GM20000 (cell line): ENCODE measurements around the gene RBM4.
A peak's percentile ranks its signal among the peaks of the same experiment; 100 is the strongest.

Source experiments
- DNase-seq: peaks from one replicate; pipeline ENCODE4 v3.0.0; 2012; ENCODE audit warnings: low spot score
- CTCF ChIP-seq: IDR thresholded peaks from 2 replicates; pipeline ENCODE4 v1.5.1; 2012; ENCODE audit warnings: mild to moderate bottlenecking, control low read depth; ENCODE audit errors: extremely low read depth, missing control alignments

Gene RBM4

GRCh38 chr11:66609721-66610617 lies 28.5 kb upstream of the RBM4 start:
- TF ChIP-seq CTCF: no peak
- DNase-seq: no peak

GRCh38 chr11:66612458-66612857 lies 26.0 kb upstream of the RBM4 start:
- no peak for DNase-seq
- no peak for TF ChIP-seq CTCF

GRCh38 chr11:66614073-66614472 lies 24.4 kb upstream of the RBM4 start:
- TF ChIP-seq CTCF: no peak
- DNase-seq: no peak

GRCh38 chr11:66616379-66617154 lies 21.9 kb upstream of the RBM4 start, which contains the start of gene RBM14:
TSS of gene RBM14 (plus strand) at chr11:66616630. CDS start at chr11:66616721, 91 bp downstream.
- DNase-seq: peak; percentile 99
- TF ChIP-seq CTCF: no peak

- no peak for TF ChIP-seq CTCF
- no peak for DNase-seq
These were observed 21.2 kb upstream of the RBM4 start for GRCh38 chr11:66617155-66617834.

- TF ChIP-seq CTCF: no peak
These were observed 19.4 kb upstream of the RBM4 start for GRCh38 chr11:66619080-66619554.

More at GRCh38 chr11:66619080-66619554, 19.4 kb upstream of the RBM4 start:
- DNase-seq: peak; percentile 58
